ENCODE results near the gene RBM19.

DNA sequence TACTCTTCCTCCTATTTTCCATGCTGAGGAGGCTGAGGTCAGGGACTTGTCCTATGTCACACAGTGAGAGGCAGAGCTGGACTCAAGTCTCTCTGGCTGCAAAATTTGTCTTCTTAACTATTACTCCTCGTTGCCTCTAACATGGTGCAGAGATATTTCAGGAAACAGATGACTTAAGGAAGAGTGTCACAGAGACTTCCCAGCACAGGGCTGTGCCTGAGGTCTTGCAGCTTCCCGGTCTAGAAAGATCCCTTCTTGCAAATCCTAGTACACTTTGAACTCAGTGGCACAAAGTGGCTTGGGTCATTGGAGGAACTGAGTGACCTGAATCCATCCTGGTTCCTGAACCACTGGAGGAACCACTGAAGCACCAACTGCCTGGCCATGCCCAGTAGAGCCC lies 17.1 kb upstream of the RBM19 start:
- no peak for TF ChIP-seq CHD2 (IDR thresholded peaks at IDR 0.05; ENCODE audit: low read length, partially characterized antibody)
- TF ChIP-seq HDAC2 (IDR thresholded peaks at IDR 0.05) = no peak
- TF ChIP-seq, protein P1, sequence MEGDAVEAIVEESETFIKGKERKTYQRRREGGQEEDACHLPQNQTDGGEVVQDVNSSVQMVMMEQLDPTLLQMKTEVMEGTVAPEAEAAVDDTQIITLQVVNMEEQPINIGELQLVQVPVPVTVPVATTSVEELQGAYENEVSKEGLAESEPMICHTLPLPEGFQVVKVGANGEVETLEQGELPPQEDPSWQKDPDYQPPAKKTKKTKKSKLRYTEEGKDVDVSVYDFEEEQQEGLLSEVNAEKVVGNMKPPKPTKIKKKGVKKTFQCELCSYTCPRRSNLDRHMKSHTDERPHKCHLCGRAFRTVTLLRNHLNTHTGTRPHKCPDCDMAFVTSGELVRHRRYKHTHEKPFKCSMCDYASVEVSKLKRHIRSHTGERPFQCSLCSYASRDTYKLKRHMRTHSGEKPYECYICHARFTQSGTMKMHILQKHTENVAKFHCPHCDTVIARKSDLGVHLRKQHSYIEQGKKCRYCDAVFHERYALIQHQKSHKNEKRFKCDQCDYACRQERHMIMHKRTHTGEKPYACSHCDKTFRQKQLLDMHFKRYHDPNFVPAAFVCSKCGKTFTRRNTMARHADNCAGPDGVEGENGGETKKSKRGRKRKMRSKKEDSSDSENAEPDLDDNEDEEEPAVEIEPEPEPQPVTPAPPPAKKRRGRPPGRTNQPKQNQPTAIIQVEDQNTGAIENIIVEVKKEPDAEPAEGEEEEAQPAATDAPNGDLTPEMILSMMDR (IDR thresholded peaks at IDR 0.05) = no peak
- no peak for TF ChIP-seq FOSB (CRISPR knock-in tag; IDR thresholded peaks at IDR 0.05)
- no peak for TF ChIP-seq POLR2A (IDR thresholded peaks at IDR 0.05; ENCODE audit: low read length)
- TF ChIP-seq CEBPB (IDR thresholded peaks at IDR 0.05) = no peak
- no peak for TF ChIP-seq RCOR1 (IDR thresholded peaks at IDR 0.05; ENCODE audit: low read depth, low read length)
- TF ChIP-seq, protein P2, sequence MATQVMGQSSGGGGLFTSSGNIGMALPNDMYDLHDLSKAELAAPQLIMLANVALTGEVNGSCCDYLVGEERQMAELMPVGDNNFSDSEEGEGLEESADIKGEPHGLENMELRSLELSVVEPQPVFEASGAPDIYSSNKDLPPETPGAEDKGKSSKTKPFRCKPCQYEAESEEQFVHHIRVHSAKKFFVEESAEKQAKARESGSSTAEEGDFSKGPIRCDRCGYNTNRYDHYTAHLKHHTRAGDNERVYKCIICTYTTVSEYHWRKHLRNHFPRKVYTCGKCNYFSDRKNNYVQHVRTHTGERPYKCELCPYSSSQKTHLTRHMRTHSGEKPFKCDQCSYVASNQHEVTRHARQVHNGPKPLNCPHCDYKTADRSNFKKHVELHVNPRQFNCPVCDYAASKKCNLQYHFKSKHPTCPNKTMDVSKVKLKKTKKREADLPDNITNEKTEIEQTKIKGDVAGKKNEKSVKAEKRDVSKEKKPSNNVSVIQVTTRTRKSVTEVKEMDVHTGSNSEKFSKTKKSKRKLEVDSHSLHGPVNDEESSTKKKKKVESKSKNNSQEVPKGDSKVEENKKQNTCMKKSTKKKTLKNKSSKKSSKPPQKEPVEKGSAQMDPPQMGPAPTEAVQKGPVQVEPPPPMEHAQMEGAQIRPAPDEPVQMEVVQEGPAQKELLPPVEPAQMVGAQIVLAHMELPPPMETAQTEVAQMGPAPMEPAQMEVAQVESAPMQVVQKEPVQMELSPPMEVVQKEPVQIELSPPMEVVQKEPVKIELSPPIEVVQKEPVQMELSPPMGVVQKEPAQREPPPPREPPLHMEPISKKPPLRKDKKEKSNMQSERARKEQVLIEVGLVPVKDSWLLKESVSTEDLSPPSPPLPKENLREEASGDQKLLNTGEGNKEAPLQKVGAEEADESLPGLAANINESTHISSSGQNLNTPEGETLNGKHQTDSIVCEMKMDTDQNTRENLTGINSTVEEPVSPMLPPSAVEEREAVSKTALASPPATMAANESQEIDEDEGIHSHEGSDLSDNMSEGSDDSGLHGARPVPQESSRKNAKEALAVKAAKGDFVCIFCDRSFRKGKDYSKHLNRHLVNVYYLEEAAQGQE (IDR thresholded peaks at IDR 0.05) = no peak
- no peak for TF ChIP-seq POLR2AphosphoS2 (conservative IDR thresholded peaks at IDR 0.05; ENCODE audit: low read length)
- TF ChIP-seq, protein P3, sequence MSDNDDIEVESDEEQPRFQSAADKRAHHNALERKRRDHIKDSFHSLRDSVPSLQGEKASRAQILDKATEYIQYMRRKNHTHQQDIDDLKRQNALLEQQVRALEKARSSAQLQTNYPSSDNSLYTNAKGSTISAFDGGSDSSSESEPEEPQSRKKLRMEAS (IDR thresholded peaks at IDR 0.05) = no peak
- TF ChIP-seq, protein P4, sequence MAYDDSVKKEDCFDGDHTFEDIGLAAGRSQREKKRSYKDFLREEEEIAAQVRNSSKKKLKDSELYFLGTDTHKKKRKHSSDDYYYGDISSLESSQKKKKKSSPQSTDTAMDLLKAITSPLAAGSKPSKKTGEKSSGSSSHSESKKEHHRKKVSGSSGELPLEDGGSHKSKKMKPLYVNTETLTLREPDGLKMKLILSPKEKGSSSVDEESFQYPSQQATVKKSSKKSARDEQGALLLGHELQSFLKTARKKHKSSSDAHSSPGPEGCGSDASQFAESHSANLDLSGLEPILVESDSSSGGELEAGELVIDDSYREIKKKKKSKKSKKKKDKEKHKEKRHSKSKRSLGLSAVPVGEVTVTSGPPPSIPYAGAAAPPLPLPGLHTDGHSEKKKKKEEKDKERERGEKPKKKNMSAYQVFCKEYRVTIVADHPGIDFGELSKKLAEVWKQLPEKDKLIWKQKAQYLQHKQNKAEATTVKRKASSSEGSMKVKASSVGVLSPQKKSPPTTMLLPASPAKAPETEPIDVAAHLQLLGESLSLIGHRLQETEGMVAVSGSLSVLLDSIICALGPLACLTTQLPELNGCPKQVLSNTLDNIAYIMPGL (CRISPR knock-in tag; IDR thresholded peaks at IDR 0.05; ENCODE audit: borderline replicate concordance) = no peak
- TF ChIP-seq BHLHE40 (IDR thresholded peaks at IDR 0.05; ENCODE audit: low read depth, low read length) = no peak

All from A549 (cell line).